Measurements from ENCODE around the gene GCNT1.
"Not testable (repeated sequence)": the region's sequence is repeated elsewhere in the genome, so short reads cannot be mapped to it uniquely, and the experiment has no call there.

Gene GCNT1

DNA sequence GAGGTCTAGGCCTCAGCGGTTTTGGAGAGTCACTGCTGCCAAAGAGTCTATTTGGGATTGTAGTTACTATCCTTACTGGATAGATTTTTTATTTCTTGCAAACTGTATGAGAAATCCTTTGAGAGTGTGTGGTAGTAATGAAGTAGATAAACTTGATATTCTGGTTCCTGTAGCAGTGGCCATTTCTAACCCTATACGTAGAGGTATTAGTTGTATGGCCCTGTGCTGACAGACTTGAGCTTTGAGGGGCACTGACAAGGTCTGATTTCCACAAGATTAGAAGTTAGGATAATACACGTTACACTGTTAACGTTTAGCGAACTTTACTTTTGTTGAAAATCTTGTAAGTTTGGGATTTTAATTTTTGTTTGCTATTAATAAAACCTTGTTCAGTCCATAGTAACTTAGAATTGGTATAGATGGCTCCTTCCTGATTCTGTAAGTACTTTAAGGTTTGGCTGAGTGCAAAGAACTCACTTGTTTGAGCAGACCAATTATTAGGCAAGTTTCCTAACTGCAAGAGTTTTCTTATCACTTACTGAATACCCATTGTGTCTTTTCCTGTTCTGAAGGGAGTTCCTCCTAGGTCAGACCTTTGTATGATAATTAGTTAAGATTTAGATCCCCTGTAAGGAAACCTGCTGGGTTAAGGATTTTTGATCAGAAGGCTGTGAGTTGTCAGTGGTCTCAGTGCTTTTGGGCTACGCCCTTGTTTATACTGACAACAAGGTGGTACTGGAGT, 31.4 kb downstream of the GCNT1 start:
- DNase-seq (ENCODE audit: low read depth, low spot score) = no peak

DNA sequence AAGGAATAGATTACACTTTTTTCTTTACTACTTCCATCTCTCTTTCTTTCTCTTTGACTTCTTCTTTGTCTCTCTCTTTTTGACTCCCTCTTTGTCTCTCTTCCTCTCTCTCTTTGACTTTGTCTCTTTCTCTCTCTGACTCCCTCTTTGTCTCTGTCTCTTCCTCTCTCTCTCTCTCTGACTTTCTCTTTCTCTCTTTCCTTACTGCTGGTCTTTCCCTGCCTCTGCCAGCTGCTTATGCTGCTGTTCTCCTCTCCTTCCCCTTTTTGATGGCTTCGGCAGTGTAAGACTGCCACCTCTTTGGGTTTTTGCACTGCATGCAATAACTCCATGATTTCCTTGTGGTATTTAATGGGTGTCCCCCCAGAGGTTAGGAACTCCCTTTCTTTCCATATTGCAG, 32.1 kb downstream of the GCNT1 start:
- DNase-seq (ENCODE audit: low read depth, low spot score) = not testable (repeated sequence)

DNA sequence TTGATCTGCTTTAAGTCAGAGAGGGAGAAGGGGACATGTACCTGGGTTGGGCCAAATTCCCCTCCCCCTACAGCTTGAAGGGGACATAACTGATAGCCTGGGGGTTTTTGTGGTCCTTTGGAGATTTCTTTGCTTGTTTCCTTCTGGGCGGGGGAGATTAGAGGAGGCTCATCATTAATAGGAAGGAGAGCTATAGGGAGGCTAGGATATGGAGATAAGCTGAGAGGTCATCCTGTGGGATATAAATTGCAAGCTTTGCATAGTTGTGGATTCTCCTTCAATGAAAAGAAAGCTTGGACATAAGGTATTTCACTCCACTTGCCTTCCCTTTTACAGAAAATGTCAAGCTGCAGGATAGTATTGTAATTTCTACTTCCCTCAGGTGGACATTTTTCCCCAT, 34.5 kb downstream of the GCNT1 start:
- not testable (repeated sequence) for DNase-seq (ENCODE audit: low read depth, low spot score)

DNA sequence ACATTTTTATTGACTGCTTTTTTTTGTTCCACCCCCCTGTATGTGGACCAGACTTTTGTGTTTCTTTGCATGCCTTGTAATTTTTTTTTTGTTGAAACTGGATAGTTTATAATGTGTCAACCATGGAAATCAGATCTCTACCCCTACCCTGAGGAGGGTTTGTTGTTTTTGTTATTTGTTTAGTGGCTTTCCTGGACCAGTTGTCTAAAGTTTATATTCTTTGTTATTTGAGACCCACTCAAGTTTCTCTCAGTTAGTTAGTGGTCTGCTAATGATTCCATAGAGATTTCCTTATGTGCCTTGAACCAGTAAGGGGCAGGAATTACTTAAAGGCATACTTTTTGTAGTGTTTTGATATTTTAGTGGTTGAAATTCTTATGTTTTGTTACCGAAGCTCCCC, 41.1 kb downstream of the GCNT1 start:
- no peak for DNase-seq (ENCODE audit: low read depth, low spot score)

DNA sequence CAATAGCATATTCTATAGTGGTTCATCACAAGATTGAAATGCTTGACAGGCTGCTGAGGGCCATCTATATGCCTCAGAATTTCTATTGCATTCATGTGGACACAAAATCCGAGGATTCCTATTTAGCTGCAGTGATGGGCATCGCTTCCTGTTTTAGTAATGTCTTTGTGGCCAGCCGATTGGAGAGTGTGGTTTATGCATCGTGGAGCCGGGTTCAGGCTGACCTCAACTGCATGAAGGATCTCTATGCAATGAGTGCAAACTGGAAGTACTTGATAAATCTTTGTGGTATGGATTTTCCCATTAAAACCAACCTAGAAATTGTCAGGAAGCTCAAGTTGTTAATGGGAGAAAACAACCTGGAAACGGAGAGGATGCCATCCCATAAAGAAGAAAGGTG, 43.8 kb downstream of the GCNT1 start:
- no peak for DNase-seq (ENCODE audit: low read depth, low spot score)

DNA sequence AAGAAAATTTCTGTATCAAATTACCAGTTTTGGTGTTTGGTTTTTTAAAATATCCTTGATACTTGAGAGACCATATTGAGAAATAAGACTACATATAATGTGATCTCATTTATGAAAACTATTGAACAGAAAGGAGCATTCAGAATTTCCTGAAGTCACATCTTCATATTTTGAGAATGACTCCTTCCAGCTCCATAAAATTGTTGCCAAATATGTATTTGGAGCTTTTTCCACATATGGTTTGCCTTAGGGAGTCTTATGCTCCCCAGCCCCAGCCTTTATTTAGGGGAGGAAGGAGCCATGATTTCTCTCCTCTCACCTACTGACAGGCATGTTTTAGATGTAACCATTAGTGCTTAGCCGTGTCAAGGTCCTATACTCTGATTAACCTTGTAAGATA, 51.1 kb downstream of the GCNT1 start:
- no peak for DNase-seq (ENCODE audit: low read depth, low spot score)

DNA sequence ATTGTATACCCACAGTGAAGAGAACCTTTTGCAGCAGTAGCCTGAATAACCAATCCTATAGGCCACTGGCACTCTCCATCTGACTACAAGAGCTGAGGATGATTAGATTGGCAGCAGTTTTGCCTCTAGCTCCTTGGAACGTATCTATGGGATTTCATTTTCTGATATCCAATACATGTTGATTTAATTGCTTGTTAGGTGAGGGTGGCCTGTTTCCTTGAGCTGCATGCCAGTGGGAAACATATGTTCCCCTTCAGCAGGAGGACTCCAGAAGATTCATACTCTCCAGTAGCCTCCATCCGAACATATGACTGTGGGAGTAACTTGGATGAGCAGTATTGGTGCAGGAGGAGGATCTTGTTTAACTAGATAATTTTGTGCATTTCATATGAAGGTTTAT, 51.5 kb downstream of the GCNT1 start:
- no peak for DNase-seq (ENCODE audit: low read depth, low spot score)

DNA sequence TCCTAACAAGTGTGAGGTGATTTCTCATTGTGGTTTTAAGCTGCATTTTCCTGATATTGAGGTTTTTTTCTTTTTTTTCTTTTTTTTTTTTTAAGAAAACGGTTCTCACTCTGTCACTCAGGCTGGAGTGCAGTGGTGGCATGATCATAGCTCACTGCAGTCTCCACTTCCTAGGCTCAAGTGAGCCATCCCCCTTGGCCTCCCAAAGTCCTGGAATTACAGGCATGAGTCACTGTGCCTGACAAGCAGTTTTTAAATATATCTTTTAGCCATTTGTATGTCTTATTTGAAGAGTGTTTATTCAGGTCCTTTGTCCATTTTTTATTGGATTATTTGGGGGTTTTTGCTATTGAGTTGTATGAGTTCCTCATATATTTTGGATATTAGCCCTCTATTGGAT, 53.8 kb downstream of the GCNT1 start:
- DNase-seq (ENCODE audit: low read depth, low spot score) = no peak

DNA sequence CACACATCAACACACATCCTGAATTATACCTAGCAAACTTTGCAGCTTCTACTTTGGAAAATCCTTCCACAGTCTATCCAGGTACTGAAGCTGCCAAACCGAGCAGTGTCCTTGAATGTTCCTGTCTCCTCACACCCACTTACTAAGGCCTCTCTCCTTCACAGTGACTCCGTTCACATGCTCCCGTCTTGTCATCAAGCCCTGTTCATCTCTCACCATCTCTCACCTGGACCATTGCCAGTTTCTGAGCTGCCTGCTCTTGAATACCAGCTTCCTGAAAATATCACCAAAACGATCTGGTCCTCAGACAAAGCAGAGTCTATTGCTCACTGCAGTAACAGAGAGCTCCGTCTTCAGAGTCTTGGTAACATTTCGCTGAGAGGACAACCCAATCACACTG, 57.4 kb downstream of the GCNT1 start:
- DNase-seq (ENCODE audit: low read depth, low spot score) = no peak

DNA sequence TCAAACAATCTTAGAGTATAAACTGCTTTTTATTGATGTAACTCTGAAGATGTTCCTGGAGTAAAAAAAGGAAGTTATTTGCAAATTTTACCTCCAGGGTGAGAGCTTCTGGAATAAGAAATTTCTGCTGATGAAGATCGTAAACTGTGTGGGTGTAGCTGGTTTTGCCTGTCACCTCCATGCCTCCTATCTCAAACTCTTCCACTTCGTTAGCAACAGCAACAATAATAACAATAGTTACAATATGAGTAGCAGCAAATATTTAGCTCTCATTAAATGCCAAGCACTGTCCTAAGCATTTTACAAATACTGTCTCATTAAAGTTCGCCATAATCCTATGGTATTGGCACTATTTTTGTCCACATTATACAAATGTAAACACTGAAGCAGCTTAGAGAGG, 57.9 kb downstream of the GCNT1 start:
- no peak for DNase-seq (ENCODE audit: low read depth, low spot score)

DNA sequence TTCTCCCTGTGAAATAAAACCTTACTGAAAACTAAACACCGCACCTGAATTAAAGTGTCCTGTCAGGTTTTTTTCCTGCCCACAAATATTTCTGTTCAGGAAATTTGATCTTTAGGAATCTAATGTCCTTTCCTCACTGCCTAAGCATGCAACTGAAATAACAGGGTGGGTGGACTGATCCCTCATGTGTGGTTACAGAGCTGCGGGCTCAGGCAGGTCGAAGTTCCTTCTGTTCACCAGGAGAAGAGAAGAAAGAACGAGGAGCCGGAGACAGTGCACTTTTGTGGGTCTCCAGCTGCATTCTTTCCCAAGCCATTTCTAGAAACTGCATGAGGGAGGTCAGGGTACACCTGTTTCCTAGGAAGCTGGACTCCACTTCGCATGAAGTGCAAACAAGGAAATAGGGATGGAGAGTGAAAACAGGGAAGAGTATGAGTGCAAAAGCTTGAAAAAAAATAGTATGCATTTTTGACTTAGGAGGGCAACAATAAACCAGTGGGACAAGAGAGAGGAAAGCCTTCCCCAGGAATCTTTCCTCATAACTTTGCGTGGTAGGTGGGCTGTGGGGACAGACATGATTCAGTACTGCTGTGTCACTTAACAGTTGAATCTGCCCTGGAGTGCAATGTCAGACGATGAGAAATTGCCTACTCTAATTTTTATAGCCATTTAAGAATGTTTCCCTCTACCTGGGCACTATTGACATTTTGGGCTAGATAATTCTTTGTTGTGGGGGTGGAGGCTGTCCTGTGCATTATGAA, 60.3 kb downstream of the GCNT1 start:
- DNase-seq (ENCODE audit: low read depth, low spot score) = no peak

DNA sequence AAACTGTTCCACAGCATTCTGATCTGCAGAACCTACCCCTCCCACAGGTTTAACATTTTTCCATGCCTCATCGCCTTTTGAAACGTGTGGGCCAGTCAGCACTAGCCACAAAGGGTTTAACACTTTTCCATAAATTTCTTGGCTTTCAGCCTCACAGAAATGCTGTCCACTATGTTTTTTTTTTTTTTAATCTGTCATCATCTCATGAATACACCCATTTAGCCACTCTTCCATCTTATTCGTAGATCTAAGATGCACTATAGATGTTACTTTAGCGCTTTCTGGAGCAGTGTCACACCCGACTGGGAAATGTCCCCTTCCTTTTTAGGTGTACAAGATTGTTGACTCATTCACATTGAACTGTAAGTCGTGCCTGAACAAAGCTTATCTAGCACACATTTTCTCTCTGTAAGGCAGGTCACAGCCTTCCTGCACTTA, 62.3 kb downstream of the GCNT1 start:
- no peak for DNase-seq (ENCODE audit: low read depth, low spot score)

DNA sequence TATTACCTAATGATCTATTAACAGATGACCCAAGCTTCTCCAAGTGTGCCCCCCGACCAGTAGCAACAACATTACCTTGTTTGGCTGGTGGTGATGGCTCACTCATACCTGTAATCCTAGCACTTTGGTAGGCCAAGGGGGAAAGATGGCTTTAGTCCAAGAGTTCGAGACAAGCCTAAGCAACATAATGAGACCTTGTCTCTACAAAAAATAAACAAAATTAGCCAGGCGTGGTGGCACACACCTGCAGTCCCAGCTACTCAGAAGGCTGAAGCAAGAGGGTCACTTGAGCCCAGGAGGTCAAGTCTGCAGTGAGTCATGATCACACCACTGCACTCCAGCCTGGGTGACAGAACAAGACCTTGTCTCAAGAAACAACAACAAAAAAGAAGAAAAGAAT, 62.9 kb downstream of the GCNT1 start:
- no peak for DNase-seq (ENCODE audit: low read depth, low spot score)

DNA sequence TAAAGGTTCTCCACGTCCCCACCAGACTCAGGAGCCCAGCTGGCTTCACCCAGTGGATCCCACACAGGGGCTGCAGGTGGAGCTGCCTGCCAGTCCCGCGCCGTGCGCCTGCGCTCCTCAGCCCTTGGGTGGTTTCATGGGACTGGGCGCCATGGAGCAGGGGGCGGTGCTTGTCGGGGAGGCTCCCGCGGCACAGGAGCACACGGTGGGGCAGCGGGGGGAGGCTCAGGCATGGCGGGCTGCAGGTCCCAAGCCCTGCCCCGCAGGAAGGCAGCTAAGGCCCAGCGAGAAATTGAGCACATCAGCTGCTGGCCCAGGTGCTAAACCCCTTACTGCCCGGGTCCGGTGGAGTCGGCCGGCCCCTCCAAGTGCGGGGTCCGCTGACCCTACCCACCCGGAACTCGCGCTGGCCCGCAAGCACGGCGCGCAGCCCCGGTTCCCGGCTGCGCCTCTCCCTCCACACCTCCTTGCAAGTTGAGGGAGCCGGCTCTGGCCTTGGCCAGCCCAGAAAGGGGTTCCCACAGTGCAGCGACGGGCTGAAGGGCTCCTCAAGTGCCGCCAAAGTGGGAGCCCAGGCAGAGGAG, 64.7 kb downstream of the GCNT1 start:
- not testable (repeated sequence) for DNase-seq (ENCODE audit: low read depth, low spot score)

DNA sequence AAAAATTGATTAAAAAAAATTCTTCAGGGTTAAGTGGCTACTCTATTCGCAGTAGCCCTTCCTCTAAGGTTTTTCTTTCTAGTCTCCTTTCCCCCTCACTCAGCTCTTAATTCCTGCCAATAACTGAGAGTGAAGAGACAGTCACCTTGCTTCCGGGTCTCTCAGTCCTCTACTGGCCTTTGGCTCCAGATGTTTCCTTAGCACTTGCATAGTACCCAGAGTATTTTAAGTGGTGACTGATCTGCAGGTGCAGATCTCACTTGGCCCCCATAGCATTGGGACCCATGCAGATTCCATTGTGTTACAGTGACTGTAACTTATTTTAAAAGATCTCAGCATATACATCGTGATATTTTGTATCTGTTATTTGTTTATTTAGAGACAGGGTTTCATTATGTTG, 66.2 kb downstream of the GCNT1 start:
- no peak for DNase-seq (ENCODE audit: low read depth, low spot score)

DNA sequence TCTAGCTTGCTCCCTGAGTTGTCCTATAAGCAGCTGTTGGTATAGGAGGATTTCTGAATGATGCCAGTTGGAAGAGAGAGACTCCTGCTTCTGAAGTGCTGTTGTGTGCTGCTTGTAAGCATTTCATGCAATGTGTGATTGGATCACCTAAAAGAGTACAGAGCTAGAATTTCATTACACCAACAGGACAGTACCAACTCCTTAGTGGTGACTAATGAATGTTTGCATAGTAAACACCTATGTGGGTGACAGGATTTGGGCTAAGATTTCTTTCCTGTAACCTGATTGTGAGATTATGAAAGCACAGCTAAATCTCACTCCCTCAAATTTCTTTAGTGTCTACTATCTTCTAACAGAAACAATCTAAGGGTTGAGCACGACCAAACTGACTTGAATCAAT, 67.0 kb downstream of the GCNT1 start:
- no peak for DNase-seq (ENCODE audit: low read depth, low spot score)

DNA sequence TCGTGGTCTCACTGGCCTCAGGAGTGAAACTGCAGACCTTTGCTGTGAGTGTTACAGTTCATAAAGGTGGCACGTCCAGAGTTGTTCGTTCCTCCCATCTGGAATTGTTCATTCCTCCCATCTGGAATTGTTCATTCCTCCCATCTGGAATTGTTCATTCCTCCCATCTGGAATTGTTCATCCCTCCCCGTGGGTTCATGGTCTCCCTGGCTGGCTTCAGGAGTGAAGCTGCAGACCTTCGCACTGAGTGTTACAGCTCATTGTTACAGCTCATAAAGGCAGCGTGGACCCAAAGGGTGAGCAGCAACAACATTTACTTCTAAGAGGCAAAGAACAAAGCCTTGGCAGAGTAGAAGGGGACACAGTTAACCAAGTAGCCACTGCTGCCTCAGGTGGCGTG, 69.1 kb downstream of the GCNT1 start:
- DNase-seq (ENCODE audit: low read depth, low spot score) = no peak

DNA sequence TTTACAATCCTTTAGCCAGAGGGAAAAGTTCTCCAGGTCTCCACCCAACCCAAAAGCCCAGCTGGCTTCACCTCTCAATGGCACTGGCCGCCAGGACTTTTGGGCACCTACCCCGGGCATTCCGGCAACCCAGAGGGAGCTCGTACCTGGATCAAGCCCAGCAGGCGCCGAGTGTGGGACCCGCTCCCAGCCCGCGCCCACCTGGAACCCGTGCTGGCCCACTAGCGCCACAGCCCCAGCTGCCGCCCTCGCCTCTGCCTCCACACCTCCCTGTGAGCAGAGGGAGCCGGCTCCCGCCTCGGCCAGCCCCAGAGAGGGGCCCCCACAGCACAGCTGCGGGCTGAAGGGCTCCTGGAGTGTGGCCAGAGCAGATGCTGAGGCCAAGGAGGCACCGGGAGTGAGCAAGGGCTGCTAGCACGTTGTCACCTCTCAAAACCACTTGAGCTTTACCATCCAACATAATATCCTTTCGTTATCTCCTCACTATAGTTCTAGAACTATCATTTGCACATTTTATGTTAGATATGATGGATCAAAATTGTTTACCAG, 69.7 kb downstream of the GCNT1 start:
- no peak for DNase-seq (ENCODE audit: low read depth, low spot score)

DNA sequence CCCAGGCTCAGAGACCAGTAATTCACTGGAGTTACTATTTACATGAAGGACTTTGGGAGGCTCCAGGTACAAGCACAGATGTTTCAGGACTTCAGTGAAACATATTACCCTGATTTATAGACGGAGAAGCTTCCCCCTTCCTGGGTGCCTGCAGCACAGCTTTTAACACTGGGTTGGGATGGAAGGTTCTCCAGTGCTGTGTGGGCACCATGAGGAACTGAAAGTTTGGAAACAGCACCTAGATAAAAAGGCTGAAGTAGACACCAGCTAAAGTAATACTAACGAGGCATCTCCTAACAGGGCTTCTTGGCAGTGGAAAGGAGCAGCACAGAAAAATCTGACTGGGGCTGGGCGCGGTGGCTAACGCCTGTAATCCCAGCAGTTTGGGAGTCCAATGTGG, 70.7 kb downstream of the GCNT1 start:
- no peak for DNase-seq (ENCODE audit: low read depth, low spot score)

DNA sequence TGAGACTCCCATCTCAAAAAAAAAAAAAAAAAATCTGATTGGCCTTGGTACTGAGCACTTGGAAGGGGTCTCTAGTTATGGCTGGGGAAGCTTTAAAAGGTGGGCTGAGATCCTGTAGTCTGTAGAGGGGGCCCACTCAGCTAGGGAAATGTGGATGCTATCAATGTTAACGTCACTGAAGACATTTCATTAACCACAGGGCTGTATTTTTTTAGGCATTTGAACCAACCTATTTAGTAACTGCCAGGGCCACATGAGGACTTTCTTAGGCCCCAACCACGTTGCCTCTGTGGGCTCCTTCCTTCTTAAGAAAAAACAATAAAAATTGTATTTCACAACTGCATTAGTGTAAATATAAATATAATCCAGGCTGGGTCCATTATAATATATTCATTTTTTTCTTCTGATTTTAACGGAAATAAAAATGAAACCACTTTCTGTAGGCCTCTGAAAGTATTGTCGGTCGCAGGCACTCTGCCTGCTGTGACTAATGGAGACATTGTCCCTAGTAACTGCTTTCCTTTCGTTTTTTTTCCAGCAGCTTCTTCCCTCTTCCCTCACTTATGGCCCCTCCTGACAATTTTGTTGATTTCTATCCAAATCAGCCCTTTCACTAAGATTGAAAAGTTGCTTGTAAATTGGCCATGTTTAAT, 71.6 kb downstream of the GCNT1 start:
- no peak for DNase-seq (ENCODE audit: low read depth, low spot score)

DNA sequence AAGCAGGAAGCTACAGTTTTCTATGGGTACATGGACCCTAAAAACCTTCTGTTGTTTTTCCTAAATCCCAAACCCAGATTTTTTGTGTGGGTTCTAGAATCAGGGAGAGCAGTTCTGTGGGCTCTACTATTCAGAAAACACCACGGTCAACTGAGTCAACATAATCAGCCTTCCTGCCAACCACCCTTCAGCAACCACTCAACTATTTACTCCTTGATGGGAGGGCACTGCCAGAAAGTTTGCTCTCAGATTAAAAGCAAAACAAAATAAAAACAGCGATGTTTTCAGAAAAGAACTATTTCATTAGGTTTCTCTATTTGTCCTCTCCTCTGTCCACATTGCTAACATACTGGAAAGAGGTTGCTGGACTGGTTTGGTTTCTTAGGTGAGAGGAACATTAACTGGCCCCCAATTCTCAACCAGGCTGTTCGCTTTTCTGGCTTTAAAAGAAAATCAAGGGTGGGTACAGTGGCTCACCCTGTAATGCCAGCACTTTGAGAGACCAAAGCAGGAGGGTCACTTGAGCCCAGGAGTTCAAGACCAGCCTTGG, 72.3 kb downstream of the GCNT1 start:
- no peak for DNase-seq (ENCODE audit: low read depth, low spot score)

DNA sequence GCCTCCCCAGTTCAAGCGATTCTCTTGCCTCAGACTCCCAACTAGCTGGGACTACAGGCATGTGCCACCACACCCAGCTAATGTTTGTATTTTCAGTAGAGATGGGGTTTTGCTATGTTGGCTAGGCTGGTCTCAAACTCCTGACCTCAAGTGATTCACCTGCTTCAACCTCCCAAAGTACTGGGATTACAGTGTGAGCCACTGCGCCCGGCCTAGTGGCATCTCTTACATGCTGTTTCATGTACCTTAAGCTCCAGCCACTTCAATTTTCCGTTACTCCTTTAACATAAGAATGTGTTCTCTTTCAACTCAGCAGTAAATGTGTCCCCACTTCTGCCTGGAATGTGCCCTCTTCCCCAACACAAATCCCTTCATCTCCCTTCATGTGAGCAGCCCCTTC, 73.9 kb downstream of the GCNT1 start:
- DNase-seq (ENCODE audit: low read depth, low spot score) = not testable (repeated sequence)
